GM23338 (cell line): ENCODE results near the gene CAST. TPM values are rescaled to one million over a fixed set of nuclear protein-coding genes. Genes with fewer than 3 reads are reported as not detected.
A peak's percentile ranks its signal among the peaks of the same experiment; 100 is the strongest.

ENCODE experiments used
- ATAC-seq: fragments of 200-7000 bp; cut with Tn5 transposase; 3 replicates; pipeline ENCODE4 v1.9.1; 2020
- DNase-seq: peaks from one replicate; pipeline ENCODE4 v3.0.0-alpha.2; 2015; ENCODE audit warnings: low spot score
- H2AFZ ChIP-seq: fragments of 200-600 bp; sonication (generic); 2 replicates; pipeline ENCODE4 v1.8.0; 2016; ENCODE audit warnings: antibody characterized with exemption, mild to moderate bottlenecking, moderate library complexity
- H3F3A ChIP-seq: fragments of 200-600 bp; sonication (generic); replicated peaks from 2 replicates; pipeline ENCODE4 v1.8.0; 2017; ENCODE audit warnings: antibody characterized with exemption, mixed run types, low read depth
- H3K27ac ChIP-seq: fragments of 200-600 bp; sonication (generic); 2 replicates; pipeline ENCODE4 v1.6.1; 2016; ENCODE audit warnings: low read depth
- H3K27me3 ChIP-seq: fragments of 200-600 bp; sonication (generic); 2 replicates; pipeline ENCODE4 v1.8.0; 2016; ENCODE audit warnings: mild to moderate bottlenecking, mixed run types, moderate library complexity; ENCODE audit not compliant: insufficient read depth
- H3K36me3 ChIP-seq: fragments of 200-600 bp; sonication (generic); 2 replicates; pipeline ENCODE4 v1.8.0; 2016; ENCODE audit warnings: mild to moderate bottlenecking; ENCODE audit not compliant: insufficient read depth
- H3K4me1 ChIP-seq: fragments of 200-600 bp; sonication (generic); 2 replicates; pipeline ENCODE4 v1.8.0; 2016; ENCODE audit warnings: mild to moderate bottlenecking, moderate library complexity; ENCODE audit not compliant: insufficient read depth
- H3K4me2 ChIP-seq: fragments of 200-600 bp; sonication (generic); 2 replicates; pipeline ENCODE4 v1.7.1; 2017; ENCODE audit warnings: mixed run types
- H3K4me3 ChIP-seq: fragments of 200-600 bp; sonication (generic); 2 replicates; pipeline ENCODE4 v1.6.1; 2016; ENCODE audit warnings: mixed run types
- H3K79me2 ChIP-seq: fragments of 200-600 bp; sonication (generic); replicated peaks from 2 replicates; pipeline ENCODE4 v1.8.0; 2017; ENCODE audit warnings: mild to moderate bottlenecking; ENCODE audit not compliant: insufficient read depth
- H3K9me2 ChIP-seq: fragments of 200-600 bp; sonication (generic); 2 replicates; pipeline ENCODE4 v1.8.0; 2017; ENCODE audit not compliant: insufficient read depth
- H4K20me1 ChIP-seq: fragments of 200-600 bp; sonication (generic); replicated peaks from 2 replicates; pipeline ENCODE4 v1.8.0; 2017; ENCODE audit warnings: mild to moderate bottlenecking; ENCODE audit not compliant: insufficient read depth
- H3K27ac Mint-ChIP-seq: 2 replicates; pipeline ENCODE4 v1.8.0; 2020; ENCODE audit warnings: inconsistent platforms, mild to moderate bottlenecking, moderate library complexity, mixed read lengths
- H3K27me3 Mint-ChIP-seq: 3 replicates; pipeline ENCODE4 v1.8.0; 2022; ENCODE audit warnings: low read depth, mild to moderate bottlenecking, moderate library complexity, mixed read lengths, inconsistent platforms; ENCODE audit not compliant: insufficient read depth, poor library complexity
- H3K36me3 Mint-ChIP-seq: 3 replicates; pipeline ENCODE4 v1.8.0; 2021; ENCODE audit warnings: low read depth, mild to moderate bottlenecking, inconsistent platforms, moderate library complexity, mixed read lengths
- H3K4me1 Mint-ChIP-seq: 3 replicates; pipeline ENCODE4 v1.8.0; 2020; ENCODE audit warnings: mild to moderate bottlenecking, inconsistent platforms, mixed read lengths
- H3K4me3 Mint-ChIP-seq: 3 replicates; pipeline ENCODE4 v1.8.0; 2021; ENCODE audit warnings: moderate library complexity, mild to moderate bottlenecking, inconsistent platforms, mixed read lengths
- H3K9me3 Mint-ChIP-seq: 3 replicates; pipeline ENCODE4 v1.8.0; 2020; ENCODE audit warnings: moderate library complexity, mild to moderate bottlenecking, inconsistent platforms, mixed read lengths
- EZH2 ChIP-seq: fragments of 200-600 bp; sonication (generic); IDR thresholded peaks from one replicate; pipeline ENCODE4 v1.8.0; 2017; ENCODE audit warnings: antibody characterized with exemption, mild to moderate bottlenecking, low read depth; ENCODE audit not compliant: unreplicated experiment
- NANOG ChIP-seq: IDR thresholded peaks from 2 replicates; pipeline ENCODE4 v1.6.1; 2016; ENCODE audit warnings: antibody characterized with exemption, borderline replicate concordance
- ZNF114 ChIP-seq: fragments of 250-450 bp; sonication (Bioruptor Pico); IDR thresholded peaks from 2 replicates; pipeline ENCODE4 v1.5.0; 2020; ENCODE audit warnings: mild to moderate bottlenecking, moderate library complexity
- ZNF331 ChIP-seq: fragments of 250-450 bp; sonication (Bioruptor Pico); IDR thresholded peaks from 2 replicates; pipeline ENCODE4 v1.5.0; 2020; ENCODE audit warnings: low read depth, mild to moderate bottlenecking, moderate library complexity
- polyA plus RNA-seq: library from polyadenylated mRNA; unstranded; fragments of >200 nt; fragmentation: Nextera tagmentation; extraction: Ambion mirVana; gene quantifications from 2 replicates; pipeline ENCODE4 v1.2.1, GENCODE V29; 2016
- total RNA-seq: library from RNA; depleted of rRNA; stranded (reverse); fragments of >200 nt; shearing (Covaris generic); gene quantifications from 2 replicates; pipeline ENCODE4 v1.2.3, GENCODE V29; 2014
- TF ChIP-seq, protein P1 (sequence below), 2 experiments: fragments of 200-600 bp in 1 of 2; sonication (generic) in 1 of 2; conservative IDR thresholded peaks; 2 replicates each; pipeline versions ENCODE4 v1.5.1 to v1.6.1; 2016 to 2017; ENCODE audit warnings: antibody characterized with exemption in 2 of 2, low read depth in 2 of 2, mild to moderate bottlenecking in 2 of 2, moderate library complexity in 1 of 2
- TF ChIP-seq, protein P2 (sequence below): fragments of 250-450 bp; sonication (Bioruptor Pico); IDR thresholded peaks from 2 replicates; pipeline ENCODE4 v1.5.0; 2020; ENCODE audit warnings: mild to moderate bottlenecking, moderate library complexity

Gene CAST
- total and polyA plus RNA-seq, 2 experiments from 2014 or later = 37.9 to 57.7 TPM

DNA sequence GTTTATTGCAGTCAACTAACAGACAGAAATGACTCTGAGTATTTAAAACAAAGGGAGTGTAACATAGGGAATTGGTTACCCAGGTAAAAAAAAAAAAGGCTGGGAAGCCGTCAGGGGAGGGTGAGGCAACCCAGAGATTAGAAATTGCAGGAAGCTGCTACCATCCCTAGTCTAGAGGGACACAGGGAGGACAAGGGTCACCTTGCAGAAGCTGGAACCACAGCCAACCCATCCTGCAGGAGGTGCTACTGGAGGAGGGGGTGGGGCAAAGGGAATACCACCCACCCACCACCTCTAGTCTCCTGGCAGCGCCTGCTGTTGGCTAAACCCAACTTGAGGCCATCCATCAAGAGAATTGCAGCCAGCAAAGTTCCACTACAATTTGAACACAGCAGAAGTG is 6.5 kb downstream of the CAST start:
- no peak overlapping the region for H3K4me2 ChIP-seq
- H3K4me3 ChIP-seq = no peak overlapping the region
- H3K36me3 Mint-ChIP-seq = no peaks in the 10 kb centered on the region
- no peak overlapping the region for H3K27ac Mint-ChIP-seq
- peaks cover 5% of the 10 kb centered on the region; the same call in 2 of the 3 replicates for H3K4me1 Mint-ChIP-seq
- no peaks in the 10 kb centered on the region; the same call in 1 of the 2 replicates for H3K79me2 ChIP-seq
- H3K36me3 ChIP-seq = no peaks in the 10 kb centered on the region
- H2AFZ ChIP-seq = no peak overlapping the region
- ATAC-seq (peak; percentile 88), DNase-seq (peak; percentile 47)
- H4K20me1 ChIP-seq = peaks cover 21% of the 10 kb centered on the region
- H3K4me1 ChIP-seq = no peaks in the 10 kb centered on the region
- TF ChIP-seq, protein P1, sequence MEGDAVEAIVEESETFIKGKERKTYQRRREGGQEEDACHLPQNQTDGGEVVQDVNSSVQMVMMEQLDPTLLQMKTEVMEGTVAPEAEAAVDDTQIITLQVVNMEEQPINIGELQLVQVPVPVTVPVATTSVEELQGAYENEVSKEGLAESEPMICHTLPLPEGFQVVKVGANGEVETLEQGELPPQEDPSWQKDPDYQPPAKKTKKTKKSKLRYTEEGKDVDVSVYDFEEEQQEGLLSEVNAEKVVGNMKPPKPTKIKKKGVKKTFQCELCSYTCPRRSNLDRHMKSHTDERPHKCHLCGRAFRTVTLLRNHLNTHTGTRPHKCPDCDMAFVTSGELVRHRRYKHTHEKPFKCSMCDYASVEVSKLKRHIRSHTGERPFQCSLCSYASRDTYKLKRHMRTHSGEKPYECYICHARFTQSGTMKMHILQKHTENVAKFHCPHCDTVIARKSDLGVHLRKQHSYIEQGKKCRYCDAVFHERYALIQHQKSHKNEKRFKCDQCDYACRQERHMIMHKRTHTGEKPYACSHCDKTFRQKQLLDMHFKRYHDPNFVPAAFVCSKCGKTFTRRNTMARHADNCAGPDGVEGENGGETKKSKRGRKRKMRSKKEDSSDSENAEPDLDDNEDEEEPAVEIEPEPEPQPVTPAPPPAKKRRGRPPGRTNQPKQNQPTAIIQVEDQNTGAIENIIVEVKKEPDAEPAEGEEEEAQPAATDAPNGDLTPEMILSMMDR (conservative IDR thresholded peaks at IDR 0.05; ENCODE audit: low read depth in 2 of 2) = peak; percentile 11 to 49; a peak in 2 of 4 replicates
- TF ChIP-seq ZNF331 (CRISPR knock-in tag) (no peak), NANOG (no peak), ZNF114 (CRISPR knock-in tag) (no peak)
- H3K27ac ChIP-seq = no peak overlapping the region
- no peak overlapping the region for H3K4me3 Mint-ChIP-seq
- H3F3A ChIP-seq = no peaks in the 10 kb centered on the region
- peaks cover 17% of the 10 kb centered on the region for H3K27me3 ChIP-seq
- H3K27me3 Mint-ChIP-seq = peaks cover 8% of the 10 kb centered on the region
- no peaks in the 10 kb centered on the region for H3K9me3 Mint-ChIP-seq
- H3K9me2 ChIP-seq = no peaks in the 10 kb centered on the region

DNA sequence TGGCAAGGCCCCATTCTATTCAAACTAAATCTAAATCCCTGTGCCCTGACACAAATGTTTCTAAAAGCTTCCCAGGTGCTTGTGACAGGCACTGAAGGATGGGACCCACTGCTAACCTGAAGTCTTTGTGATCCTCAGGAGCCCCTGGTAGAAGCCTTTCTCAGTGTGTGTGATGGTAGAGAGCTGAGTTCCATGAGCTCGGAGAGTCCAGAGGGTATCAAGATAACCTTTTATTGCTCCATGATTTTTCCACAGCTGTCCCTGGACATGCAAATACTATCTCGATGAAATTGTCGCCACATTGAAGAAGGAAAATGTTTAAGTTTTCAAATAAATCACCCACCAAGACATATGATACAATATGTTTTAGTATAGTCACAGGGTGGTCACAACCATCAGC is 7.7 kb downstream of the CAST start:
- DNase-seq = no peak
- H3K4me1 Mint-ChIP-seq = peaks cover 3% of the 10 kb centered on the region; the same call in 2 of the 3 replicates
- H4K20me1 ChIP-seq = peaks cover 9% of the 10 kb centered on the region

More for the DNA sequence above, 7.7 kb downstream of the CAST start:
- TF ChIP-seq EZH2 (no peak), NANOG (no peak)
- TF ChIP-seq, protein P2, sequence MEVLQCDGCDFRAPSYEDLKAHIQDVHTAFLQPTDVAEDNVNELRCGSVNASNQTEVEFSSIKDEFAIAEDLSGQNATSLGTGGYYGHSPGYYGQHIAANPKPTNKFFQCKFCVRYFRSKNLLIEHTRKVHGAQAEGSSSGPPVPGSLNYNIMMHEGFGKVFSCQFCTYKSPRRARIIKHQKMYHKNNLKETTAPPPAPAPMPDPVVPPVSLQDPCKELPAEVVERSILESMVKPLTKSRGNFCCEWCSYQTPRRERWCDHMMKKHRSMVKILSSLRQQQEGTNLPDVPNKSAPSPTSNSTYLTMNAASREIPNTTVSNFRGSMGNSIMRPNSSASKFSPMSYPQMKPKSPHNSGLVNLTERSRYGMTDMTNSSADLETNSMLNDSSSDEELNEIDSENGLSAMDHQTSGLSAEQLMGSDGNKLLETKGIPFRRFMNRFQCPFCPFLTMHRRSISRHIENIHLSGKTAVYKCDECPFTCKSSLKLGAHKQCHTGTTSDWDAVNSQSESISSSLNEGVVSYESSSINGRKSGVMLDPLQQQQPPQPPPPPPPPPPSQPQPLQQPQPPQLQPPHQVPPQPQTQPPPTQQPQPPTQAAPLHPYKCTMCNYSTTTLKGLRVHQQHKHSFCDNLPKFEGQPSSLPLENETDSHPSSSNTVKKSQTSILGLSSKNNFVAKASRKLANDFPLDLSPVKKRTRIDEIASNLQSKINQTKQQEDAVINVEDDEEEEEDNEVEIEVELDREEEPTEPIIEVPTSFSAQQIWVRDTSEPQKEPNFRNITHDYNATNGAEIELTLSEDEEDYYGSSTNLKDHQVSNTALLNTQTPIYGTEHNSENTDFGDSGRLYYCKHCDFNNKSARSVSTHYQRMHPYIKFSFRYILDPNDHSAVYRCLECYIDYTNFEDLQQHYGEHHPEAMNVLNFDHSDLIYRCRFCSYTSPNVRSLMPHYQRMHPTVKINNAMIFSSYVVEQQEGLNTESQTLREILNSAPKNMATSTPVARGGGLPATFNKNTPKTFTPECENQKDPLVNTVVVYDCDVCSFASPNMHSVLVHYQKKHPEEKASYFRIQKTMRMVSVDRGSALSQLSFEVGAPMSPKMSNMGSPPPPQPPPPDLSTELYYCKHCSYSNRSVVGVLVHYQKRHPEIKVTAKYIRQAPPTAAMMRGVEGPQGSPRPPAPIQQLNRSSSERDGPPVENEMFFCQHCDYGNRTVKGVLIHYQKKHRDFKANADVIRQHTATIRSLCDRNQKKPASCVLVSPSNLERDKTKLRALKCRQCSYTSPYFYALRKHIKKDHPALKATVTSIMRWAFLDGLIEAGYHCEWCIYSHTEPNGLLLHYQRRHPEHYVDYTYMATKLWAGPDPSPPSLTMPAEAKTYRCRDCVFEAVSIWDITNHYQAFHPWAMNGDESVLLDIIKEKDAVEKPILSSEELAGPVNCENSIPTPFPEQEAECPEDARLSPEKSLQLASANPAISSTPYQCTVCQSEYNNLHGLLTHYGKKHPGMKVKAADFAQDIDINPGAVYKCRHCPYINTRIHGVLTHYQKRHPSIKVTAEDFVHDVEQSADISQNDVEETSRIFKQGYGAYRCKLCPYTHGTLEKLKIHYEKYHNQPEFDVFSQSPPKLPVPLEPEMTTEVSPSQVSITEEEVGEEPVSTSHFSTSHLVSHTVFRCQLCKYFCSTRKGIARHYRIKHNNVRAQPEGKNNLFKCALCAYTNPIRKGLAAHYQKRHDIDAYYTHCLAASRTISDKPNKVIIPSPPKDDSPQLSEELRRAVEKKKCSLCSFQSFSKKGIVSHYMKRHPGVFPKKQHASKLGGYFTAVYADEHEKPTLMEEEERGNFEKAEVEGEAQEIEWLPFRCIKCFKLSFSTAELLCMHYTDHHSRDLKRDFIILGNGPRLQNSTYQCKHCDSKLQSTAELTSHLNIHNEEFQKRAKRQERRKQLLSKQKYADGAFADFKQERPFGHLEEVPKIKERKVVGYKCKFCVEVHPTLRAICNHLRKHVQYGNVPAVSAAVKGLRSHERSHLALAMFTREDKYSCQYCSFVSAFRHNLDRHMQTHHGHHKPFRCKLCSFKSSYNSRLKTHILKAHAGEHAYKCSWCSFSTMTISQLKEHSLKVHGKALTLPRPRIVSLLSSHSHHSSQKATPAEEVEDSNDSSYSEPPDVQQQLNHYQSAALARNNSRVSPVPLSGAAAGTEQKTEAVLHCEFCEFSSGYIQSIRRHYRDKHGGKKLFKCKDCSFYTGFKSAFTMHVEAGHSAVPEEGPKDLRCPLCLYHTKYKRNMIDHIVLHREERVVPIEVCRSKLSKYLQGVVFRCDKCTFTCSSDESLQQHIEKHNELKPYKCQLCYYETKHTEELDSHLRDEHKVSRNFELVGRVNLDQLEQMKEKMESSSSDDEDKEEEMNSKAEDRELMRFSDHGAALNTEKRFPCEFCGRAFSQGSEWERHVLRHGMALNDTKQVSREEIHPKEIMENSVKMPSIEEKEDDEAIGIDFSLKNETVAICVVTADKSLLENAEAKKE (CRISPR knock-in tag) = no peak
- no peaks in the 10 kb centered on the region for H3F3A ChIP-seq
- no peaks in the 10 kb centered on the region for H3K4me1 ChIP-seq
- H3K27ac Mint-ChIP-seq = no peak overlapping the region
- H3K36me3 ChIP-seq = no peaks in the 10 kb centered on the region
- H3K27me3 ChIP-seq = peaks cover 5% of the 10 kb centered on the region
- H3K9me3 Mint-ChIP-seq = no peaks in the 10 kb centered on the region
- no peak overlapping the region for H3K27ac ChIP-seq
- no peaks in the 10 kb centered on the region; the same call in 1 of the 2 replicates for H3K79me2 ChIP-seq
- H3K9me2 ChIP-seq = no peaks in the 10 kb centered on the region
- H3K36me3 Mint-ChIP-seq = no peaks in the 10 kb centered on the region
- H3K4me3 Mint-ChIP-seq = no peak overlapping the region
- no peak overlapping the region for H3K4me3 ChIP-seq
- ATAC-seq = no peak
- H2AFZ ChIP-seq = no peak overlapping the region
- no peak overlapping the region for H3K4me2 ChIP-seq
- peaks cover 3% of the 10 kb centered on the region for H3K27me3 Mint-ChIP-seq
